Transverse colon (tissue), 4 donors: Measurements from ENCODE around the gene MYH15.

Experiments
- EP300 ChIP-seq: sonication (generic); formaldehyde crosslinking; IDR thresholded peaks from one replicate; pipeline ENCODE4 v1.6.1; 2017; ENCODE audit warnings: antibody characterized with exemption, low read depth
- POLR2A ChIP-seq: fragments of 450-650 bp; IDR thresholded peaks from one replicate; pipeline ENCODE4 v1.6.1; 2016; ENCODE audit warnings: antibody characterized with exemption, mild to moderate bottlenecking, moderate library complexity
- POLR2AphosphoS5 ChIP-seq, 3 donors: sonication (generic); formaldehyde crosslinking; IDR thresholded peaks; one replicate each; pipeline ENCODE4 v1.6.1; 2016; ENCODE audit warnings: antibody characterized with exemption in 3 of 3
- TF ChIP-seq, protein P1 (sequence below), 5 experiments: fragments of 200-600 bp in 3 of 5; fragments of 450-650 bp in 2 of 5; sonication (generic) in 3 of 5; IDR thresholded peaks; 1 replicate in 2 of 5; 2 replicates in 3 of 5; pipeline ENCODE4 v1.5.1; 2016 to 2017; ENCODE audit warnings: antibody characterized with exemption in 5 of 5, inconsistent platforms in 3 of 5, mild to moderate bottlenecking in 2 of 5, moderate library complexity in 1 of 5

- no peak for TF ChIP-seq EP300
- TF ChIP-seq POLR2A, result no peak
- TF ChIP-seq, protein P1, sequence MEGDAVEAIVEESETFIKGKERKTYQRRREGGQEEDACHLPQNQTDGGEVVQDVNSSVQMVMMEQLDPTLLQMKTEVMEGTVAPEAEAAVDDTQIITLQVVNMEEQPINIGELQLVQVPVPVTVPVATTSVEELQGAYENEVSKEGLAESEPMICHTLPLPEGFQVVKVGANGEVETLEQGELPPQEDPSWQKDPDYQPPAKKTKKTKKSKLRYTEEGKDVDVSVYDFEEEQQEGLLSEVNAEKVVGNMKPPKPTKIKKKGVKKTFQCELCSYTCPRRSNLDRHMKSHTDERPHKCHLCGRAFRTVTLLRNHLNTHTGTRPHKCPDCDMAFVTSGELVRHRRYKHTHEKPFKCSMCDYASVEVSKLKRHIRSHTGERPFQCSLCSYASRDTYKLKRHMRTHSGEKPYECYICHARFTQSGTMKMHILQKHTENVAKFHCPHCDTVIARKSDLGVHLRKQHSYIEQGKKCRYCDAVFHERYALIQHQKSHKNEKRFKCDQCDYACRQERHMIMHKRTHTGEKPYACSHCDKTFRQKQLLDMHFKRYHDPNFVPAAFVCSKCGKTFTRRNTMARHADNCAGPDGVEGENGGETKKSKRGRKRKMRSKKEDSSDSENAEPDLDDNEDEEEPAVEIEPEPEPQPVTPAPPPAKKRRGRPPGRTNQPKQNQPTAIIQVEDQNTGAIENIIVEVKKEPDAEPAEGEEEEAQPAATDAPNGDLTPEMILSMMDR (IDR thresholded peaks at IDR 0.05), result no peak
- no peak for TF ChIP-seq POLR2AphosphoS5 (IDR thresholded peaks at IDR 0.05)
Observed at GRCh38 chr3:108433928-108434327, 76.5 kb downstream of the MYH15 start.
